ENCODE measurements around the gene TRAK1.

Gene TRAK1, protein sequence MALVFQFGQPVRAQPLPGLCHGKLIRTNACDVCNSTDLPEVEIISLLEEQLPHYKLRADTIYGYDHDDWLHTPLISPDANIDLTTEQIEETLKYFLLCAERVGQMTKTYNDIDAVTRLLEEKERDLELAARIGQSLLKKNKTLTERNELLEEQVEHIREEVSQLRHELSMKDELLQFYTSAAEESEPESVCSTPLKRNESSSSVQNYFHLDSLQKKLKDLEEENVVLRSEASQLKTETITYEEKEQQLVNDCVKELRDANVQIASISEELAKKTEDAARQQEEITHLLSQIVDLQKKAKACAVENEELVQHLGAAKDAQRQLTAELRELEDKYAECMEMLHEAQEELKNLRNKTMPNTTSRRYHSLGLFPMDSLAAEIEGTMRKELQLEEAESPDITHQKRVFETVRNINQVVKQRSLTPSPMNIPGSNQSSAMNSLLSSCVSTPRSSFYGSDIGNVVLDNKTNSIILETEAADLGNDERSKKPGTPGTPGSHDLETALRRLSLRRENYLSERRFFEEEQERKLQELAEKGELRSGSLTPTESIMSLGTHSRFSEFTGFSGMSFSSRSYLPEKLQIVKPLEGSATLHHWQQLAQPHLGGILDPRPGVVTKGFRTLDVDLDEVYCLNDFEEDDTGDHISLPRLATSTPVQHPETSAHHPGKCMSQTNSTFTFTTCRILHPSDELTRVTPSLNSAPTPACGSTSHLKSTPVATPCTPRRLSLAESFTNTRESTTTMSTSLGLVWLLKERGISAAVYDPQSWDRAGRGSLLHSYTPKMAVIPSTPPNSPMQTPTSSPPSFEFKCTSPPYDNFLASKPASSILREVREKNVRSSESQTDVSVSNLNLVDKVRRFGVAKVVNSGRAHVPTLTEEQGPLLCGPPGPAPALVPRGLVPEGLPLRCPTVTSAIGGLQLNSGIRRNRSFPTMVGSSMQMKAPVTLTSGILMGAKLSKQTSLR
- long read RNA-seq, partial matches to known transcripts = 25 of 31 reads
- long read RNA-seq, other reads (novel, unspliced or antisense) = 6 of 31 reads

DNA sequence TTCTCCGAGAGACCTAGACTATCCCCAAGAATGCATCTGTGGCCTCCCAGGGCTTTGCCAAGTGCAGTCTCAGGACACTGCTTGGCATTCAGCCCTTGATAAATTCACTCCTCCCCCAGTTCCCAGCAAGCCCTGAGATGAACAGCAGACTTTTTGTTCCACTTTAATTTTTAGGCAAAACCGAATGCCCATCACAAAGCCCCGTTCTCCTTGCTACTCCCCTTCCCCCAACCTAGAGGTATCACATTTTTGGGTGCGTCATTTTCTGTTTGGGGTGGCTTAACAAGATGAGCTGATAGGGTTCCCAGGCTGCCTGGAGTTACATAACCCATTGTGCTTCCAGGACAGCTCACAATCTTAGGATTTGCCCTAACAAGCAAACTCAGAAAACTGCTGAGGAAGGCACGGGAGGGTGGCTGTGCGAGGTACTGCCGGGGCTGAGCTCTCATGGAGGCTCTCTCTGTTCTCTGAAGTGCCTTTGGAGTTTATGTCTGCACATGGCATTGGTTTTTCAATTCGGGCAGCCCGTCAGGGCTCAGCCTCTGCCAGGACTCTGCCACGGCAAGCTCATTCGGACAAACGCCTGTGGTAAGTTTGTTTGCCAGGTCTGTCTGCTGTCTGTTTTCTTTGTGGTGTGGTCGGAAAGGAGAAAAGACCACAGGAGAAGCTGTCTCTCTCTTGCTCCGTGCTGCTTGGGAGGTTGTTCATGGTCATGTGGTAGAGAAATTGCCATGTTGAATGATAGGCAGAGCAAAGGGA, at the start of gene TRAK1:
Gene TRAK1, plus strand, starts transcription at position 385 of the 759 bp plus-strand sequence. Its CDS starts 113 bp downstream, at position 498.
- TF ChIP-seq CTCF (IDR thresholded peaks at IDR 0.05; ENCODE audit: insufficient read depth, low read length) (no peak), SPI1 (IDR thresholded peaks at IDR 0.05; ENCODE audit: borderline replicate concordance, low read depth) (no peak)

GRCh38 chr3:42042747-42043098, 48.4 kb upstream of the TRAK1 start:
- Histone ChIP-seq H3K27me3 (ENCODE audit: insufficient read depth, poor library complexity, severe bottlenecking) (no peaks in the 10 kb centered on the region), H3K27ac (replicated peaks) (no peak overlapping the region), H3K4me3 (replicated peaks; ENCODE audit: insufficient read depth, low read length) (no peak overlapping the region)
- no peak for DNase-seq (ENCODE audit: low read depth in 1 of 2, low spot score in 1 of 2)
- TF ChIP-seq CTCF (IDR thresholded peaks at IDR 0.05; ENCODE audit: insufficient read depth, low read length) (no peak), SPI1 (IDR thresholded peaks at IDR 0.05; ENCODE audit: borderline replicate concordance, low read depth) (no peak), GABPA (IDR thresholded peaks at IDR 0.05; ENCODE audit: low read depth) (no peak), REST (IDR thresholded peaks at IDR 0.05; ENCODE audit: insufficient replicate concordance, low read depth) (no peak), POLR2AphosphoS5 (IDR thresholded peaks at IDR 0.05; ENCODE audit: low read depth) (no peak)

More for the DNA sequence above, at the start of gene TRAK1:
- H3K27me3 ChIP-seq (ENCODE audit: insufficient read depth, poor library complexity, severe bottlenecking) = no peaks in the 10 kb centered on the region
- DNase-seq (ENCODE audit: low read depth in 1 of 2, low spot score in 1 of 2) = no peak
- H3K27ac ChIP-seq (replicated peaks) = no peak within 1 kb of the TSS
- H3K4me3 ChIP-seq (replicated peaks; ENCODE audit: insufficient read depth, low read length) = no peak within 1 kb of the TSS

- DNase-seq (ENCODE audit: low read depth in 1 of 2, low spot score in 1 of 2) = no peak
- no peak overlapping the region for H3K4me3 ChIP-seq (replicated peaks; ENCODE audit: insufficient read depth, low read length)
- H3K27me3 ChIP-seq (ENCODE audit: insufficient read depth, poor library complexity, severe bottlenecking) = no peaks in the 10 kb centered on the region
- no peak overlapping the region for H3K27ac ChIP-seq (replicated peaks)
- TF ChIP-seq CTCF (IDR thresholded peaks at IDR 0.05; ENCODE audit: insufficient read depth, low read length) = no peak
- no peak for TF ChIP-seq REST (IDR thresholded peaks at IDR 0.05; ENCODE audit: insufficient replicate concordance, low read depth)
- no peak for TF ChIP-seq POLR2AphosphoS5 (IDR thresholded peaks at IDR 0.05; ENCODE audit: low read depth)
- TF ChIP-seq SPI1 (IDR thresholded peaks at IDR 0.05; ENCODE audit: borderline replicate concordance, low read depth) = no peak
- no peak for TF ChIP-seq GABPA (IDR thresholded peaks at IDR 0.05; ENCODE audit: low read depth)
Measured at GRCh38 chr3:42043099-42043813, 47.9 kb upstream of the TRAK1 start.
